ENCODE measurements around the gene DENND1B. TPM values are rescaled to one million over a fixed set of nuclear protein-coding genes. Genes with fewer than 3 reads are reported as not detected.

DENND1B gene
- total and polyA plus RNA-seq, 2 of the 8 experiments (the other 6 are each of a cell fraction or from before 2014, with no cell fraction given): 0.74 to 3.3 TPM

GRCh38 chr1:197470330-197470729 lies 304.9 kb downstream of the DENND1B start:
- no peak overlapping the region for H2BK20ac ChIP-seq (ENCODE audit: low read length)
- WGBS, 2 experiments (ENCODE audit: extremely low coverage in 1 of 2, insufficient coverage in 1 of 2, insufficient read length in 1 of 2, insufficient replicate concordance in 2 of 2, low coverage in 1 of 2, low lambda C conversion rate in 2 of 2, missing lambda C conversion rate in 1 of 2): 94% methylated on average over 1 of the region's 1 CpG; no CpG with 5 or more reads in 1 of the 2 experiments
- H3K4me1 ChIP-seq (replicated peaks in 1 of 4; ENCODE audit: control insufficient read depth in 3 of 4, insufficient read depth in 4 of 4, low read length in 3 of 4): peaks cover 0 to 12% (median 5%) of the 10 kb centered on the region in 4 experiments; a peak in 5 of 7 replicates
- H2BK5ac ChIP-seq (ENCODE audit: low read depth, low read length): no peak overlapping the region
- H4K91ac ChIP-seq (replicated peaks; ENCODE audit: insufficient read length, low read length): no peak overlapping the region
- no peak overlapping the region for H4K5ac ChIP-seq (ENCODE audit: insufficient read length, low read depth, low read length)
- H2BK12ac ChIP-seq (ENCODE audit: low read depth, low read length): no peak overlapping the region
- no peaks in the 10 kb centered on the region for H3K79me1 ChIP-seq (ENCODE audit: low read depth, low read length)
- H4K8ac ChIP-seq (ENCODE audit: extremely low read depth, insufficient read depth, low read length): no peak overlapping the region
- H2BK120ac ChIP-seq (replicated peaks; ENCODE audit: low read depth, low read length): no peak overlapping the region
- no peak overlapping the region for H3K56ac ChIP-seq (replicated peaks; ENCODE audit: insufficient read length, low read depth, low read length)
- H3K18ac ChIP-seq (ENCODE audit: extremely low read depth, low read length): no peak overlapping the region
- no peak overlapping the region for H3K4me3 ChIP-seq (ENCODE audit: extremely low read depth in 1 of 4, insufficient read depth in 2 of 4, low read depth in 3 of 4, low read length in 4 of 4)
- CTCF ChIA-PET (ENCODE audit: partially characterized antibody): interaction anchor here (0.6 to 3.1 kb wide), 9 partner anchors 9 to 115 kb away, joined by 3 to 10 read pairs (median 3); no protein-coding TSS in a partner anchor
- H3K14ac ChIP-seq (ENCODE audit: insufficient read length): no peak overlapping the region
- FAIRE-seq (no peak), DNase-seq (ENCODE audit: low read depth in 1 of 2, low spot score in 2 of 2) (no peak)
- no peak overlapping the region for H3K4me2 ChIP-seq (ENCODE audit: insufficient read depth in 1 of 2, low read depth in 2 of 2, low read length in 2 of 2)
- no peak overlapping the region for H2AK5ac ChIP-seq (ENCODE audit: low read depth, low read length)
- no peaks in the 10 kb centered on the region for H3K79me2 ChIP-seq (ENCODE audit: control insufficient read depth in 1 of 2, insufficient read depth in 2 of 2, low read length in 2 of 2)
- no peaks in the 10 kb centered on the region for H3K36me3 ChIP-seq (ENCODE audit: control insufficient read depth in 2 of 4, insufficient read depth in 4 of 4, low read length in 3 of 4)
- H3K9me3 ChIP-seq (ENCODE audit: insufficient read depth in 2 of 2, low read depth in 1 of 2, low read length in 1 of 2): no peaks in the 10 kb centered on the region
- H3K27me3 ChIP-seq (replicated peaks in 1 of 4; ENCODE audit: control insufficient read depth in 3 of 4, extremely low read depth in 1 of 4, insufficient read depth in 3 of 4, low read length in 3 of 4): no peaks in the 10 kb centered on the region
- POLR2A ChIA-PET (ENCODE audit: partially characterized antibody): interaction anchor here (1.4 kb wide), 1 partner anchor 9 kb away, joined by 3 read pairs; no protein-coding TSS in a partner anchor
- no peak overlapping the region for H3K4ac ChIP-seq (replicated peaks; ENCODE audit: insufficient read length, low read depth, low read length)
- H3K27ac ChIP-seq (ENCODE audit: low read depth, low read length): no peak overlapping the region
- no peaks in the 10 kb centered on the region for H3K23me2 ChIP-seq (ENCODE audit: low read depth, low read length)
- peak overlapping the region; percentile 59; the same call in 1 of the 2 replicates for H2AFZ ChIP-seq (ENCODE audit: low read length)
- no peaks in the 10 kb centered on the region for H4K20me1 ChIP-seq (replicated peaks in 1 of 2; ENCODE audit: control insufficient read depth in 1 of 2, insufficient read depth in 2 of 2, low read length in 2 of 2)
- H3K23ac ChIP-seq (ENCODE audit: insufficient read length): no peak overlapping the region
- no peak overlapping the region for H2BK15ac ChIP-seq (ENCODE audit: low read length)
- no peak overlapping the region for H3K9ac ChIP-seq (replicated peaks in 1 of 4; ENCODE audit: extremely low read depth in 1 of 4, low read depth in 3 of 4, low read length in 3 of 4)
- TF ChIP-seq EP300 (IDR thresholded peaks at IDR 0.05; ENCODE audit: borderline replicate concordance in 1 of 2, low read depth in 2 of 2, low read length in 2 of 2) (no peak), EZH2 (IDR thresholded peaks at IDR 0.05; ENCODE audit: low read depth, low read length, severe bottlenecking) (no peak), RNF2 (IDR thresholded peaks at IDR 0.05; ENCODE audit: borderline replicate concordance, low read depth, low read length, missing control alignments, poor library complexity, severe bottlenecking) (no peak), TAF1 (IDR thresholded peaks at IDR 0.05; ENCODE audit: low read depth, low read length) (no peak), FOSL1 (IDR thresholded peaks at IDR 0.05; ENCODE audit: insufficient read depth, low read depth, low read length) (no peak), CTBP2 (IDR thresholded peaks at IDR 0.05; ENCODE audit: borderline replicate concordance, insufficient read depth, insufficient read length, low read length) (no peak), POLR2AphosphoS5 (IDR thresholded peaks at IDR 0.05; ENCODE audit: low read depth, low read length) (no peak), MAX (IDR thresholded peaks at IDR 0.05) (no peak), TBP (IDR thresholded peaks at IDR 0.05; ENCODE audit: low read depth, low read length) (no peak), ATF2 (IDR thresholded peaks at IDR 0.05; ENCODE audit: low read length) (no peak), JUN (IDR thresholded peaks at IDR 0.05; ENCODE audit: low read depth, low read length) (no peak)

Measured in H1 (cell line).